Neuronal stem cell (in vitro differentiated cells): Measurements from ENCODE around the gene SORCS3.

ENCODE experiments used
- DNase-seq: peaks from one replicate; pipeline ENCODE4 v3.0.0-alpha.2; 2013; ENCODE audit warnings: low spot score
- H2AFZ ChIP-seq: one replicate; pipeline ENCODE4 v1.6.1; 2013; ENCODE audit warnings: mild to moderate bottlenecking, low read length, inconsistent platforms
- H2AK5ac ChIP-seq: 2 replicates; pipeline ENCODE4 v1.6.1; 2013; ENCODE audit warnings: low read depth, mild to moderate bottlenecking, inconsistent platforms, low read length, moderate library complexity, mixed read lengths
- H2BK120ac ChIP-seq: 2 replicates; pipeline ENCODE4 v1.6.1; 2013; ENCODE audit warnings: low read depth, mild to moderate bottlenecking, inconsistent platforms, low read length, moderate library complexity, mixed read lengths
- H2BK12ac ChIP-seq: one replicate; pipeline ENCODE4 v1.6.1; 2013; ENCODE audit warnings: low read length, inconsistent platforms
- H2BK15ac ChIP-seq: 2 replicates; pipeline ENCODE4 v1.6.1; 2013; ENCODE audit warnings: mild to moderate bottlenecking, low read length, inconsistent platforms, mixed read lengths
- H2BK5ac ChIP-seq: one replicate; pipeline ENCODE4 v1.6.1; 2013; ENCODE audit warnings: inconsistent platforms, mild to moderate bottlenecking, low read length, moderate library complexity
- H3K14ac ChIP-seq: one replicate; pipeline ENCODE4 v1.6.1; 2013; ENCODE audit warnings: low read length, inconsistent platforms
- H3K18ac ChIP-seq: 2 replicates; pipeline ENCODE4 v1.6.1; 2013; ENCODE audit warnings: low read length, inconsistent platforms
- H3K23ac ChIP-seq: 2 replicates; pipeline ENCODE4 v1.6.1; 2013; ENCODE audit warnings: low read depth, mild to moderate bottlenecking, mixed read lengths, low read length, inconsistent platforms; ENCODE audit not compliant: poor library complexity
- H3K27ac ChIP-seq: replicated peaks from 3 replicates; pipeline ENCODE4 v1.5.1; 2013; ENCODE audit warnings: low read length, inconsistent platforms
- H3K27me3 ChIP-seq, 3 experiments: 2 replicates each; pipeline ENCODE4 v1.6.1; 2013; ENCODE audit warnings: low read length in 3 of 3, mild to moderate bottlenecking in 2 of 3, inconsistent platforms in 1 of 3, low read depth in 1 of 3, mixed read lengths in 1 of 3, moderate library complexity in 1 of 3; ENCODE audit not compliant: control insufficient read depth in 3 of 3, insufficient read depth in 3 of 3
- H3K36me3 ChIP-seq, 2 donors: replicated peaks in 1 of 2; 2 replicates each; pipeline ENCODE4 v1.6.1; 2013; ENCODE audit warnings: low read length in 2 of 2; ENCODE audit not compliant: control insufficient read depth in 2 of 2, insufficient read depth in 2 of 2
- H3K4ac ChIP-seq: 2 replicates; pipeline ENCODE4 v1.6.1; 2013; ENCODE audit warnings: inconsistent platforms, mild to moderate bottlenecking, low read length, moderate library complexity
- H3K4me1 ChIP-seq, 2 donors: 1 replicate in 1 of 2; 2 replicates in 1 of 2; pipeline ENCODE4 v1.6.1; 2013; ENCODE audit warnings: low read length in 2 of 2, low read depth in 1 of 2; ENCODE audit not compliant: control insufficient read depth in 2 of 2, insufficient read depth in 1 of 2
- H3K4me2 ChIP-seq: one replicate; pipeline ENCODE4 v1.6.1; 2013; ENCODE audit warnings: mild to moderate bottlenecking, low read length, inconsistent platforms; ENCODE audit not compliant: insufficient read depth, poor library complexity, severe bottlenecking
- H3K4me3 ChIP-seq, 2 donors: 2 replicates each; pipeline ENCODE4 v1.5.1; 2013; ENCODE audit warnings: low read length in 2 of 2, mild to moderate bottlenecking in 2 of 2, inconsistent platforms in 1 of 2, moderate library complexity in 1 of 2
- H3K79me1 ChIP-seq: one replicate; pipeline ENCODE4 v1.6.1; 2013; ENCODE audit warnings: low read depth, mild to moderate bottlenecking, inconsistent platforms, low read length, moderate library complexity
- H3K9ac ChIP-seq: one replicate; pipeline ENCODE4 v1.6.1; 2013; ENCODE audit warnings: mild to moderate bottlenecking, low read depth, low read length, inconsistent platforms; ENCODE audit not compliant: poor library complexity
- H3K9me3 ChIP-seq, 2 donors: replicated peaks in 1 of 2; 2 replicates each; pipeline versions ENCODE3 to v1.6.1; 2013; ENCODE audit warnings: low read length in 2 of 2, mild to moderate bottlenecking in 2 of 2, inconsistent platforms in 1 of 2, low read depth in 1 of 2, mixed read lengths in 1 of 2, moderate library complexity in 1 of 2; ENCODE audit not compliant: control insufficient read depth in 2 of 2, insufficient read depth in 1 of 2
- H4K8ac ChIP-seq: one replicate; pipeline ENCODE4 v1.6.1; 2013; ENCODE audit warnings: low read depth, mild to moderate bottlenecking, inconsistent platforms, low read length, moderate library complexity
- H4K91ac ChIP-seq: one replicate; pipeline ENCODE4 v1.6.1; 2013; ENCODE audit warnings: low read length, low read depth, mild to moderate bottlenecking, inconsistent platforms; ENCODE audit not compliant: poor library complexity
- WGBS, 2 donors: extraction: QIAGEN DNeasy Blood & Tissue Kit; methylation state at CpG; one replicate each; pipeline ENCODE4 v1.1.7; 2013; ENCODE audit warnings: missing lambda C conversion rate in 2 of 2, mixed read lengths in 1 of 2; ENCODE audit not compliant: insufficient read length in 2 of 2, insufficient replicate concordance in 1 of 2; ENCODE audit errors: extremely low coverage in 2 of 2; 5-methylcytosine and 5-hydroxymethylcytosine counted together

SORCS3 gene

DNA sequence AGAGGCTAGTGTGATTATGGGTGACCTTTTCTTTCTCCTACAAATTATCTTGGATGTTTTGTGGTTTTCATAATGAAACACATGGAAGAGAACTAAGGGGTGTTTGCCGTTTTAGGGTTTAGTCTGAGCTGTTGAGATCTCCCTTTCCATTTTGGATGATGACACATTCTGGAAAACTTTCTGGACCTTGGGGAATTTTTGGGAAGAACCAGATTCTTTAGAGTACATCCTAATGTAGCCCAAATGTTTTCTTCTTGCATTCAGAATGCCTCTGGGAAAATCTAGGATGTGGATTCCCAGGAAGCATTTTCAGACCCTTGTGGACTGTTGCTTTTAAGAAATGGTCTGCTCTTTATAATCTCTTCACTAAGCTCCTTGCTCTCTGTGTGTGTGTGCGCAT is 165.7 kb downstream of the SORCS3 start:
- no peak overlapping the region for H3K4me2 ChIP-seq
- H2BK12ac ChIP-seq: no peak overlapping the region
- no peaks in the 10 kb centered on the region for H3K79me1 ChIP-seq
- H3K14ac ChIP-seq: no peak overlapping the region
- H3K27me3 ChIP-seq: no peaks in the 10 kb centered on the region
- no peak overlapping the region for H4K8ac ChIP-seq
- no peak overlapping the region for H2BK120ac ChIP-seq
- no peak overlapping the region for H3K4me3 ChIP-seq
- H3K4ac ChIP-seq: no peak overlapping the region
- H3K9ac ChIP-seq: no peak overlapping the region
- no peak overlapping the region for H2AFZ ChIP-seq
- H3K27ac ChIP-seq: no peak overlapping the region
- no CpG with 5 or more reads among the region's 2 CpGs for WGBS, 2 donors
- H3K36me3 ChIP-seq: no peaks in the 10 kb centered on the region
- DNase-seq: no peak
- no peak overlapping the region for H2BK5ac ChIP-seq
- no peak overlapping the region for H4K91ac ChIP-seq
- H3K23ac ChIP-seq: no peak overlapping the region
- no peak overlapping the region for H2AK5ac ChIP-seq
- H3K9me3 ChIP-seq: no peaks in the 10 kb centered on the region
- no peak overlapping the region for H3K18ac ChIP-seq
- no peak overlapping the region for H2BK15ac ChIP-seq
- no peaks in the 10 kb centered on the region for H3K4me1 ChIP-seq

DNA sequence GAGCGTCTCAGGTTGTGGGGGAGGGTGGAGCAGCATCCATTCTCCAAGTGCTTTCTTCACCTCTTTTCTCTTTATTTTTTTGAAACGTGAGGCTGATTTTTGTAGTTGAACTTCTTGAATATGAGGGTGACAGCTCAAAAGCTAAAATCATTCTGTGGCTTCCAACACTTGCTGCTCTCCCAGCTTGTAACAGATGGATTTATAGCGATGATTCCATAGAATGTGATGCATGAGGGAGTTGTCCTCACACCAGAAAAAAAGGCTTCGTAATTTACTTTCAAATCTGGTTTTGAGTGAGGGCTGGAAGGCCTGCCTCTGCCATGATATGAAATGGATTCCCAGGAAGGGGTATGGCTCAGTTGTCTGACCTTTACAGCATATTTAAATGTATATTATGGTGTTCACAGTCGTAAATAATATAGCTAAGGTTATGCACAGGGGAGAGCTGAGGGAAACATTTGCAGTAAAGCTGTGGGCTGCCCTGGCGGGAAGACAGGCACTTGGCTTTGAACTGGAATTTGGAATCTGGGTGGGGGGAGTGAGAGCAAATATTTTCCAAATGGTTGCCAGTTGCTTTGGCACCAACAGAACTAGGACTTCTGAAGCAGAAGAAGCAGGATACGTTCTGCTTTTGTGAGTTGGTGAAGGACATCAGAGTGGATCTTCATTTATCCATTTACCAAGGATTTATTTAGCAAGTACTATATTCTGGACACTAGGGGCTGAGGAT is 166.7 kb downstream of the SORCS3 start:
- Histone ChIP-seq H3K9ac (no peak overlapping the region), H3K4me1 (no peaks in the 10 kb centered on the region), H3K27me3 (no peaks in the 10 kb centered on the region), H3K27ac (no peak overlapping the region), H4K91ac (no peak overlapping the region), H2AFZ (no peak overlapping the region), H4K8ac (no peak overlapping the region), H3K4ac (no peak overlapping the region), H2AK5ac (no peak overlapping the region), H3K79me1 (no peaks in the 10 kb centered on the region), H3K14ac (no peak overlapping the region), H3K36me3 (no peaks in the 10 kb centered on the region), H3K4me3 (no peak overlapping the region), H2BK5ac (no peak overlapping the region), H3K9me3 (no peaks in the 10 kb centered on the region), H3K18ac (no peak overlapping the region), H2BK120ac (no peak overlapping the region), H2BK15ac (no peak overlapping the region), H2BK12ac (no peak overlapping the region), H3K4me2 (no peak overlapping the region), H3K23ac (no peak overlapping the region)
- no CpG with 5 or more reads among the region's 7 CpGs for WGBS, 2 donors
- DNase-seq: no peak

DNA sequence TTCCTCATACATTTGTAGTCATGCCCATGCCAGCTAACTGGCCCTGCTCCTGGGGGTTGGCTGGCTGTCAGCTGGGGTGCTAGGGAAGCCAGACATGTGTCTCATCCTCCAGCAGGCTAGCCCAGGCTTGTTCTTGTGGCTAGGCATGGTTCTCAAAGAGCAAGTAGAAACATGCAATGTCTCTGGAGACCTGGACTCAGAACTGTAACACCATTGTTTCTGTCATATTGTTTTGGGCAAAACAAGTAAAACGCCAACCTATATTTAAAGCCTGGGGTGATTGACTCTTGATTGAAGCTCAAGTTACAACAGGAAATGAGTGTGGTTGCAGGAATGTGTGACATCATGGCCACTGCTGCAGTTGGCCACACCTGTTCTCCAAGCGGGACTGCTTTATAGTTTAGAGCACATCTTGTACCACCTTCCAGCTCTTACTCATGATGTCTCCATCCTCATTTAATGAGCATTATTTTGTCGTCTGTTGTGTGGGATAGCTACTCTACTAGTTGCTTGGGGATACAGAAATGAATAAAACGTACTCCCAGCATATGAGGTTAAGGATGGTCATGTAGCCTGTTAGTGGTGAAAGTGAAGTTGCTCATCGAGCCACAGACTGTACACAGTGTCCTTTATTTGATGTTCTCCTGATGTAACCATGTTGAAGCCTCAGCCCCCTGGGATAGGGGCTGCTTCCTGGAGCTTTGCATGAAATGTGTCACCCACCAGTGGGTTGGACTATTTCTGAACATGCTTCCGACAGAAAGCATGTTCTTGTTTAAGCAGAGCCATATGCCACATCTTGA is 168.4 kb downstream of the SORCS3 start:
- H3K9me3 ChIP-seq: no peaks in the 10 kb centered on the region
- H3K18ac ChIP-seq: no peak overlapping the region
- no peak overlapping the region for H4K8ac ChIP-seq
- no peak overlapping the region for H2AFZ ChIP-seq
- no peak overlapping the region for H3K23ac ChIP-seq
- no peak overlapping the region for H2BK12ac ChIP-seq
- H3K4me1 ChIP-seq: no peaks in the 10 kb centered on the region
- no peaks in the 10 kb centered on the region for H3K27me3 ChIP-seq
- H2BK15ac ChIP-seq: no peak overlapping the region
- no peak overlapping the region for H4K91ac ChIP-seq
- H3K4me2 ChIP-seq: no peak overlapping the region
- H3K79me1 ChIP-seq: no peaks in the 10 kb centered on the region
- H3K4ac ChIP-seq: no peak overlapping the region
- no peak overlapping the region for H2BK5ac ChIP-seq
- DNase-seq: no peak
- no peak overlapping the region for H2BK120ac ChIP-seq
- no CpG with 5 or more reads among the region's 6 CpGs for WGBS, 2 donors
- H3K27ac ChIP-seq: no peak overlapping the region
- H3K36me3 ChIP-seq: no peaks in the 10 kb centered on the region
- H3K14ac ChIP-seq: no peak overlapping the region
- H2AK5ac ChIP-seq: no peak overlapping the region
- no peak overlapping the region for H3K9ac ChIP-seq
- H3K4me3 ChIP-seq: no peak overlapping the region

GRCh38 chr10:104811166-104811565 is 170.1 kb downstream of the SORCS3 start:
- H4K8ac ChIP-seq: no peak overlapping the region
- H3K4me3 ChIP-seq: no peak overlapping the region
- H2AK5ac ChIP-seq: no peak overlapping the region
- no peak overlapping the region for H2AFZ ChIP-seq
- H3K27ac ChIP-seq: no peak overlapping the region
- no peaks in the 10 kb centered on the region for H3K9me3 ChIP-seq
- H3K79me1 ChIP-seq: no peaks in the 10 kb centered on the region
- H3K14ac ChIP-seq: no peak overlapping the region
- H4K91ac ChIP-seq: no peak overlapping the region
- no peak overlapping the region for H2BK12ac ChIP-seq
- no peak overlapping the region for H3K4me2 ChIP-seq
- no peaks in the 10 kb centered on the region for H3K36me3 ChIP-seq
- H2BK120ac ChIP-seq: no peak overlapping the region
- H3K23ac ChIP-seq: no peak overlapping the region
- no peak overlapping the region for H3K9ac ChIP-seq
- H2BK15ac ChIP-seq: no peak overlapping the region
- no peak overlapping the region for H3K4ac ChIP-seq
- WGBS, 2 donors: no CpG with 5 or more reads among the region's 1 CpG
- H3K4me1 ChIP-seq: no peaks in the 10 kb centered on the region
- H2BK5ac ChIP-seq: no peak overlapping the region
- H3K27me3 ChIP-seq: no peaks in the 10 kb centered on the region
- DNase-seq: no peak
- H3K18ac ChIP-seq: no peak overlapping the region
